ENCODE measurements around the gene GEMIN7. TPM values are rescaled to one million over a fixed set of nuclear protein-coding genes. Genes with fewer than 3 reads are reported as not detected.

GEMIN7 gene
- total RNA-seq, 1 donor from 2014 or later, result 33.2 TPM

DNA sequence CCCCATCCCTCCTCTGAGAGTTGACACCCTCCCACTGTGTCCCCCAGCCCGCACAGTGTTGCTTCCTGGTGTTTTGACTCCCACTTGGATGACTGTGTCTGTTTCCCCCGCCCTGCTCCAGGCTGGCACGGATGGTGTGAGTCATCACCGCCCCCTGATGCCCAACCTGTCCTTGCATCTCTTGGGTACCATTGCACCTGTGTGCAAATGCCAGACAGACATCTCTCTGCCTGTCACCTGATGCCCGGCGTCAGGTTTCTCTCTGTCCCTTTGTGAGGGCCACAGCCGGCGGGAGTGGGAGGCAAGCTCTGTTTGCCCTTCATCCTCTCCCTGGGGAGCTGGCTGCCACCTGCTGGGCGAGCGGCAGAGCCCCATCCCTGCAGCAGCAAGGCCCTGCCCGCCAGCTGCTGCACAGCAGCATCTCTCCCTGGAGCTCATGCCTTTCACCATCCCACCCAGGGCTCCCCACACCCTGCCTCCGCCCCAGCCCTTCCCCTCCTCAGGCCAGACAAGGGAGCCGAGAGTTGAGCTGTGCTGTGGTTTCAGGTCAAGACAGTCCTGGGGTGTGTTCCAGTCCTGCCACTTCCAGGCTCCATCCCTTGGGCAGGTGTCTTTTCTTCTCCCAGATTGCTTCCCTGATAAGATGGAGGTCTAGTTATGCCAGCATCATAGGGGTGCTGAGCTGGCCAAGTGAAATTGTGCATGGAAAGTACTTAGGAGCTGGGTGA, 52.0 kb downstream of the GEMIN7 start:
- DNase-seq, result peak; percentile 39

DNA sequence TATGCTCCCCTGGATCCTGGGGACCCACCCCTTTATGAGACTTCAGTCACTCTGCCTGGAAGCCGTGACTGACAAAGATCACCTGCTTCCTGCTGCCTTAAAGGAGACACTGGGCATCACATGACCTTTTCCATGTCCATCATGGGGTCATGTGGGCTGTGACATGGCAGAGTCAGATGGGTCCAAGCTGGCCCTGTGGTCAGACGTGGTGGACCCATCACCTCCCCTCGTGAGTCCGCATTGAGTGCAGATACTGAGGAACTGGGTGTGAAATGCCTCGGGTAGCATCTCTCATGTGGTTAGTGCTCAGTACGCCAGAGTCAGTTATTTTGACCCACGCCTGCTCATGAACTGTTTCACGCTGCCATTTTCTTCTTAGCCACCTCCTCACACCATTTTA, 54.6 kb downstream of the GEMIN7 start:
- DNase-seq, result no peak

DNA sequence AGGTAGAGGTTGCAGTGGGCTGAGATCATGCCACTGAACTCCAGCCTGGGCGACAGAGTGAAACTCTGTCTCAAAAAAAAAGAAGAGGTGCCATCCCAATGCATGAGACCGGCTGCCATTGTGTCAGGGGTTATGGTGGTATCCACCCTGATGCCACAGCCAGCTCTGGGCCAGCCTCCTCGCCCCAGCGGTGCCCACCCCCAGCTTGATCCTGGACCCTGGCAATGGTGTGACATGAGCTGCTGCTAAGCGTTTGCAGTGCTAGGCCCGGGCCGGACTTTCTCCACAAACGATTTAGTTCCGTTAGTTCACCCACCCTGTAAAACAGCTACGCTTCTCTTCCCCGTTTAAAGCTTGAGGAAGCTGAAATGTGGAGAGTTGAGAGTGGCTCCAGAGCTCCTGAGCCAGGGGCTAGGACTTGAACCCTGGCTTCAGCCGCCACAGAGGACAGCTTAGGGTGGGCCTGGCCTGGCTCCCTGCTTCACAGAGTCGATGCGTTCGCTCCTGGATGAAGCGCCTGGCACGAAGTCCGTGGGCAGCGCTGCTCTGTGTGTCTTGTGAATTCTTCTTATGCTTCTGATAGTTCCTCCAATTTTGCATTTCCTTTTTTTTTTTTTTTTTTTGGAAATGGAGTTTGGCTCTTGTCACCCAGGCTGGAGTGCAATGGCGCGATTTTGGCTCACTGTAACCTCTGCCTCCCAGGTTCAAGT, 56.3 kb downstream of the GEMIN7 start:
- no peak for DNase-seq

DNA sequence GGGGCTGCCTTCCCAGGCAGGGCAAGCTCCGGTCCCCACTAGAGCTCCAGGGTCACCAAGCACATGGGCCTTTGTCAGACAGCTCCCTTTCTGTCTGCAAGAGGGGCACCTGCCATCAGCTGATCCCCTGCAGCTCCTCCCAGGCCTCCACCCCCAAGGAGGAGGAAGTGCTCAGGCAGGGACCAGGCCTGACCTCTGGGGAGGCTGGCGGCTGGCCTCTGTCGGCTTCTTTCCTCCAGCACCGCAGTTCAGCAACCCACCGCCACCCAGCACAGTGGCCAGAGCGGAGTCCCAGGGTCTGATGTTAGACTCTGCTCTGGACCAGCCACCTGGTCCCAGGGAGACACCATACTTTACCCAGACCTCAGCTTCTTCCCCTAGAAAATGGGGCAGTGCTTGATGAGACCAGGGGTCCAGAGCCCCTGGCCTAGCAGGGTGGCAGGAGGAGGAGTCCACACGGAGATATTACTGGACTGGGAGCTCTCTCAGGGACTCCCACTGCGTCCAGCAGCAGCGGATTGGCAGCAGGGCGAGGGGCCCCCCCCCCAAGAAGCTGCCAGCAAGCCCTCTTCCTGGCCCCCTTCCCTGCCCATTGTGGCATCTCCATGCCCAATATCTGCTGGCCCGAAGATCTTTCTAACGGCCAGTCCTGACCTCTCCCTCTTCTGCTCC, 57.6 kb downstream of the GEMIN7 start:
- DNase-seq, result no peak

DNA sequence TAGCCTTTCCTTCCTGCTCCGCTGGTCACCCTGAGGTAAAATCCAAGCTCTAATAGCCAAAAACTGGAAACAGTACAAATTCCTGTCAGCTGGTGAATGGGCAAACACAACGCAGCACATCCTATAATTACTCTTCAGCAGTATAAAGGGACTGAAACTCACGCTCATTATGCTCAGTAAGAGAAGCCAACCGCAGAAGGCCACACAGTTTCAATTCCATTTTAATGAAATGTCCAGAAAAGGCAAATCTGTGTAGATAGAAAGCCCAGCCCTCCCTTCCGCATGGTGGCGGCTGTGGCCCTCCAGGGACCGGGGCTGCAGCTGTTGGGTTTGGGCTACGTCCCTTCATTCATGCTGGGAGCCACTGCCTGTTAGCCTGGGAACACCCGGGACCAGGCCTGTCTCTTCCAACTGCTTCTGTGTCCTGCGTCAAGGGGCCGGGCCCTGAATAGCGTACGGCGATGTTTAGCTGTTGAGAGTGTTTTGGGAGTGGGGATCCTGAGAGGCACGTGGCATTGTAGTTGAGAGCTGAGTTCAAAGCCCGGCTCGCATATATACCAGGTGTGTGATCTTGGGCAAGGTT, 58.2 kb downstream of the GEMIN7 start:
- DNase-seq, result no peak

DNA sequence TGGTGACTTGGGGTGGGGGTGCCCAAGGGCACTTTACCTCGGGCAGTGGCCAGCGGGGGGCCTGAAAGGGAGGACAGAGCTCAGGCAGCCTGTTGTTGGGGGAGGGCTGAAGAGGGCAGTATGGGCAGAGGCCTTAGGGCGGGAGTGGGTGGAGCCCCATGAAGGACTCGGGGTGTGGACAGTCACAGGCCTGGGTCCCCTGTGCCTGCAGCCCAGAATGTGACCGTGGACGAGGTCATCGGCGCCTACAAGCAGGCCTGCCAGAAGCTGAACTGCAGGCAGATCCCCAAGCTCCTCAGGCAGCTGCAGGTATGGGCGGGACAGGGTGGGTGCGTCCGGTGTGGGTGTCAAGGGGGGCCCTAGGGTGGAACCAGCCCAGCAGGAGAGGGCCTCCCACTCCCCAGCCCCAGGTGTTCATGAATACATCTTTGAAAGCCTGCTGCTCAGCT, 59.3 kb downstream of the GEMIN7 start:
- DNase-seq, result no peak

DNA sequence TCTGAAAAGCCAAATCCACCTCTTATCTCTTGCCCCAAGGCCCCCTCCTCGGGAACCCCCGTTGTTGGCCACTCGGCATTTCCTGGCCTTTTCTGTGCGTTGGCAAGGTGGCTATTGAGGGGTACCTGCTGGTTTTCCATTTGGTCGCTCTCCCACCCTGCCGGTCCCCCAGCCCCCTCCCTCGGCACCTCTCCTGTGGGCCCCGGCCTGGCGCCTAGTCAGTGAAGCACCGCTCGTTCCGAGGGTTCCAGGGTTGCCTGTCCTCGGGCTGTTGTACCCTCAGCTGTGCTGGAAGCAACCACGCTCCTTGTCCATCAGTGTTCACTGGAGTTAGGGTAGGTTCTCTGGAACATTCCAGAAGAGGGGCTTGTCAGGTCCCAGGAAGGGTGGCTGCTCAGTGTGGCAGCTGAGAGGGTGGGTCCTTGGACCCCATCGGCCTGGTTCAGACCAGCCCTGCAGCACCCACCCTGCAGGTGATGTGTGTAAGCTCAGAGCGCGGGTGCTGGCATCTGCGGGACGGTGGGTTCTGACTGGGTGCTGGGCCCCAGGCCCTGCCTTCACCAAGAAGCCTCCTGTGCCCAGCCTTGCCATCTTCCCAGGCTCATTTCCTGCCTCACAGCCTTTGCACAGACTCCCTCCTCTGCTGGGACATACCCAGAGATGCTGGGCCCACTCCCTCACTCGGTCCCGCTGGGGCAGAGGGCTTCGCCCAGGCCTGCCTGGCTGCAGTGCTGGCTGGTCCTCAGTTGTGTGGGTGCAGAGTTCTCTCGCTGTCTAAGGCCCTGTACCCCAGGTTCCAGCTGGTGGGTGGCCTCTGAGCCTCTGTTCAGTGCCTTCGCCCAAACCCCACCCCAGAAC, 60.5 kb downstream of the GEMIN7 start:
- DNase-seq, result no peak

DNA sequence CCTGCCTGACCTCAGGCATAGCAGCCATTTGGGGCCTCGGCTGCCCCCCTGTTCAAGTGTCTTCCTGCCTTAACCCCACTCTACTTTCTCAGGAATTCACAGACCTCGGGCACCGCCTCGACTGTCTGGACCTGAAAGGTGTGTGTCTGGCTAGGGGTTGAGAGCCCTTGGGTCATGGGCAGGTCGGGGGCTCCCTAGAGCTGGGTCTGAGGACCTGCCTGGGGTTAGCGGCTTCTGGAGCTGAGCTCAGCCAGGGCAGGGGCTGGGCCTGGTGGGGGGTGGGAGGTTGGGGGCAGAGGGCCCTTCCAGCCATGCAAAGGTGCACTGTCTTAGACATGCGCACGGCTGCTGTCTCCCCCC, 61.1 kb downstream of the GEMIN7 start:
- DNase-seq, result no peak

DNA sequence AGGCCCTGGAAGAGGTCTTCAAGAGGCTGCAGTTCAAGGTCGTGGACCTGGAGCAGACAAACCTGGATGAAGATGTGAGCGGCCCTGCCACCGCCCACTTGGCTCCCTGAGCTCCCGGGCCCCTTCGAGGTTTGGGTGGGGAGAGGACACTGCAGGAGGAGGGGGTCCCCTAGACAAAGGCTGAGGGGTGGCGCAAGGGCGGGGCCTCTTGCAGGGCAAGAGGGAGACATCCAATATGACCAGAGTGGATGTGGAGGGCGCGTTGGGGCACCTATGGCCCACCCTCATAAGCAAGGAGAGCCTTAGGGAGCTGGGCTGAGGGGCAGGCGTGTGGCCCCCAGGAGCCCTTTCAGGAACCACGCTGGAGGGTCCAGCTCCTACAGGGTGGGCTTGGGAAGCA, 61.5 kb downstream of the GEMIN7 start:
- no peak for DNase-seq

Other genes with a start within 250 kb of the GEMIN7 start
- 154 and 187 TPM in 2 replicates for gene NECTIN2, start 233.0 kb upstream of the GEMIN7 start, total RNA-seq
- gene TOMM40, start 188.0 kb upstream of the GEMIN7 start, total RNA-seq, result 50.0 and 81.6 TPM in 2 replicates
- gene APOE, start 173.5 kb upstream of the GEMIN7 start, total RNA-seq, result 4.0 and 7.8 TPM in 2 replicates
- 1.7 and 1.9 TPM in 2 replicates for gene APOC1, start 164.7 kb upstream of the GEMIN7 start, total RNA-seq
- gene APOC4, start 137.0 kb upstream of the GEMIN7 start, total RNA-seq, result not detected in 2 replicates
- gene APOC2, start 133.2 kb upstream of the GEMIN7 start, total RNA-seq, result not detected in 2 replicates
- 28.9 and 65.8 TPM in 2 replicates for gene CLPTM1, start 123.9 kb upstream of the GEMIN7 start, total RNA-seq
- gene RELB, start 77.8 kb upstream of the GEMIN7 start, total RNA-seq, result 16.8 and 18.4 TPM in 2 replicates
- 13.8 and 16.0 TPM in 2 replicates for gene CLASRP, start 40.2 kb upstream of the GEMIN7 start, total RNA-seq
- 0.17 and 0.51 TPM in 2 replicates for gene ZNF296, start 2.8 kb upstream of the GEMIN7 start, total RNA-seq
- 31.1 and 39.7 TPM in 2 replicates for gene PPP1R37, start 13.9 kb downstream of the GEMIN7 start, total RNA-seq
- 0.34 and 0.37 TPM in 2 replicates for gene NKPD1, start 81.7 kb downstream of the GEMIN7 start, total RNA-seq
- 8.8 and 36.8 TPM in 2 replicates for gene TRAPPC6A, start 99.0 kb downstream of the GEMIN7 start, total RNA-seq
- 8.3 and 10.0 TPM in 2 replicates for gene BLOC1S3, start 99.5 kb downstream of the GEMIN7 start, total RNA-seq
- gene EXOC3L2, start 166.1 kb downstream of the GEMIN7 start, total RNA-seq, result 1.7 and 3.1 TPM in 2 replicates
- 14.0 and 32.1 TPM in 2 replicates for gene MARK4, start 172.0 kb downstream of the GEMIN7 start, total RNA-seq
- not detected in 2 replicates for gene CKM, start 243.6 kb downstream of the GEMIN7 start, total RNA-seq